ENCODE measurements around the gene ZNF197.

DNA sequence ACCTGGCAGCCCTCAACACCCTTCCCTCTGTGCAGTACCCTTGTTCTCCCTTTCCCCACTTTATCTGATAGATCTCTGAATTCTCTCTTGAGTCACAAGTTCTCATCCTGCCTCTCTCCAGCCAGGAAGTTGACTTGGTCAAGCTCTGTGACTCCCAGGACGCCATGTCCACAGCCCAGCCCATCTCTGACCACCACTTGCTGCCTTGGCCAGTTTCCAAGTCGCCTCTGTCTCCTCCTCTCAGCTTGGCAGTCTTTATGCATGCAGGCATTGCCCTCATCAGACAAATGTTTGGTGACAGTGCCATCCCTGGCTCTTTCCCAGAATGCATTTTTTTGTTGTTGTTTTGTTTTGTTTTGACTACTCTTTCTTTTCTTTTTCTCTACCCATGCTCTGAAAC is 49.4 kb downstream of the ZNF197 start:
- TF ChIP-seq FOXP2 (optimal IDR thresholded peaks at IDR 0.05; ENCODE audit: borderline replicate concordance, extremely low read depth, extremely low read length, insufficient read depth), result no peak
- no peak for TF ChIP-seq TAF1 (IDR thresholded peaks at IDR 0.05; ENCODE audit: borderline replicate concordance, insufficient read depth, low read length)
- TF ChIP-seq POLR2AphosphoS5 (IDR thresholded peaks at IDR 0.05; ENCODE audit: low read depth, low read length), result no peak
- TF ChIP-seq, protein P1, sequence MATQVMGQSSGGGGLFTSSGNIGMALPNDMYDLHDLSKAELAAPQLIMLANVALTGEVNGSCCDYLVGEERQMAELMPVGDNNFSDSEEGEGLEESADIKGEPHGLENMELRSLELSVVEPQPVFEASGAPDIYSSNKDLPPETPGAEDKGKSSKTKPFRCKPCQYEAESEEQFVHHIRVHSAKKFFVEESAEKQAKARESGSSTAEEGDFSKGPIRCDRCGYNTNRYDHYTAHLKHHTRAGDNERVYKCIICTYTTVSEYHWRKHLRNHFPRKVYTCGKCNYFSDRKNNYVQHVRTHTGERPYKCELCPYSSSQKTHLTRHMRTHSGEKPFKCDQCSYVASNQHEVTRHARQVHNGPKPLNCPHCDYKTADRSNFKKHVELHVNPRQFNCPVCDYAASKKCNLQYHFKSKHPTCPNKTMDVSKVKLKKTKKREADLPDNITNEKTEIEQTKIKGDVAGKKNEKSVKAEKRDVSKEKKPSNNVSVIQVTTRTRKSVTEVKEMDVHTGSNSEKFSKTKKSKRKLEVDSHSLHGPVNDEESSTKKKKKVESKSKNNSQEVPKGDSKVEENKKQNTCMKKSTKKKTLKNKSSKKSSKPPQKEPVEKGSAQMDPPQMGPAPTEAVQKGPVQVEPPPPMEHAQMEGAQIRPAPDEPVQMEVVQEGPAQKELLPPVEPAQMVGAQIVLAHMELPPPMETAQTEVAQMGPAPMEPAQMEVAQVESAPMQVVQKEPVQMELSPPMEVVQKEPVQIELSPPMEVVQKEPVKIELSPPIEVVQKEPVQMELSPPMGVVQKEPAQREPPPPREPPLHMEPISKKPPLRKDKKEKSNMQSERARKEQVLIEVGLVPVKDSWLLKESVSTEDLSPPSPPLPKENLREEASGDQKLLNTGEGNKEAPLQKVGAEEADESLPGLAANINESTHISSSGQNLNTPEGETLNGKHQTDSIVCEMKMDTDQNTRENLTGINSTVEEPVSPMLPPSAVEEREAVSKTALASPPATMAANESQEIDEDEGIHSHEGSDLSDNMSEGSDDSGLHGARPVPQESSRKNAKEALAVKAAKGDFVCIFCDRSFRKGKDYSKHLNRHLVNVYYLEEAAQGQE (IDR thresholded peaks at IDR 0.05; ENCODE audit: insufficient read depth in 1 of 2, low read depth in 2 of 2, low read length in 2 of 2), result no peak
- TF ChIP-seq SIN3A (IDR thresholded peaks at IDR 0.05; ENCODE audit: borderline replicate concordance, insufficient read depth, low read length), result no peak
